Memory B cell (primary cell): Measurements from ENCODE around the gene PAM.

Experiments used
- ATAC-seq: fragments of 150-1000 bp; cut with Tn5 transposase; 2 replicates; pipeline ENCODE4 v1.10.0; 2021; ENCODE audit warnings: low read depth, mild to moderate bottlenecking, moderate library complexity
- DNase-seq, 2 donors: peaks; one replicate each; pipeline ENCODE4 v3.0.0; 2022; ENCODE audit warnings: low spot score in 2 of 2
- H3K27ac Mint-ChIP-seq: one replicate; pipeline ENCODE4 v1.8.0; 2022; ENCODE audit warnings: mild to moderate bottlenecking, moderate library complexity, mixed read lengths
- H3K27me3 Mint-ChIP-seq: one replicate; pipeline ENCODE4 v1.8.0; 2022; ENCODE audit warnings: mixed read lengths
- H3K36me3 Mint-ChIP-seq: one replicate; pipeline ENCODE4 v1.8.0; 2022; ENCODE audit warnings: mild to moderate bottlenecking, mixed read lengths
- H3K4me1 Mint-ChIP-seq: one replicate; pipeline ENCODE4 v1.8.0; 2022; ENCODE audit warnings: mixed read lengths
- H3K4me3 Mint-ChIP-seq: one replicate; pipeline ENCODE4 v1.8.0; 2022; ENCODE audit warnings: mild to moderate bottlenecking, moderate library complexity, mixed read lengths
- H3K9me3 Mint-ChIP-seq: one replicate; pipeline ENCODE4 v1.8.0; 2022; ENCODE audit warnings: mixed read lengths

Gene PAM

DNA sequence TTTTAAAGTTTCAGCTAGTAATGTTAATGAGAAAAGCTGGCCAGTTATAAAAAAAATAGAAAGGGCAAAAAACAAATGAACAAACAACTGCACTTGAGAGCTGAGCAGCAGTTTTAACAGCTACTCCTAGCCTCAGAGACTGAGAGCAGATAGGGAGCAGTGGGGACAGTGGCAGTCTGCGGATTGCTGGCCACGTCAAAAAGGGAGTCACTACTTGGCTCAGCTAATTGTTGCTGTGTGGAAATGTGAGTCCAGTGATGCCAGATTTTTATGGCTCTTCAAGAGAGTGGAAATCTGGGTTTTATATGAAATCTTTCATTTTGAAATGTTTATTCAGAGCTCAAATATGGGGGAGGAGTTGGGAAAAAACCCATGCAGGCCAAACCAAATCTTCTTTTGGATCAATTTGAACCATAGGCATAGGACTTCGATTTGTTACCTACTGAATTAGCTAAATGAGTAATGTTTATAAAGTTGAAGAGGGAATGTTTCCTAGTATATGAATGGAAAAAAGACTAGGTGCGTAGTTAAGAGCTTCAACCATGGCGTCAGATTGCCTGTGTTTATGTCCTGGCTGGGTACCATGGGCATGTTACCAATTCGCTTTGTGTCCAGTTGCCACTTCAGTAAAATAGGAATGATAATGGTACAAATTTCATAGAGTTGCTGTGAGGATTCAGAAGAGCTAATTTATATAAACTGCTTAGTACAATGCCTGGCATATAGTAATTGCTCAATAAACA is 102.1 kb downstream of the PAM start:
- Mint-ChIP-seq H3K9me3 (no peaks in the 10 kb centered on the region), H3K27ac (no peak overlapping the region), H3K36me3 (no peaks in the 10 kb centered on the region), H3K4me3 (no peak overlapping the region), H3K4me1 (no peaks in the 10 kb centered on the region), H3K27me3 (no peaks in the 10 kb centered on the region)
- DNase-seq (no peak), ATAC-seq (no peak)

DNA sequence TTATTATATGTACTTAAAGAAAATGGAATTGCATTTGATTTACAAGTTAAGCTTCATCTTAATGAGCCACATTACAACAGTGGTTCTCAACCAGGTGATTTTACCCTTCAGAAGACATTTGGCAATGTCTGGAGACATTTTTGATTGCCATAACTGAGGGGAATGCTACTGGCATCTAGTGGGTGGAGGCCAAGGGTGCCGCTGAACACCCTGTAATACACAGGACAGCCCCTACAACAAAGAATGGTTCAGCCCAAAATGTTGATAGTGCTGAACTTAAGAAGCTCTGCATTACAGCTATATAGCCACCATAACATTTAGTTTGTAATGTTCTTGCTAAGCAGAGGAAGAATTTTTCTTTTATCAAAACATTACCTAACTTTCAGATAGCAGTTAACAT is 103.1 kb downstream of the PAM start:
- DNase-seq = no peak
- Mint-ChIP-seq H3K36me3 (no peaks in the 10 kb centered on the region), H3K27ac (no peak overlapping the region), H3K27me3 (no peaks in the 10 kb centered on the region), H3K4me3 (no peak overlapping the region), H3K4me1 (no peaks in the 10 kb centered on the region), H3K9me3 (no peaks in the 10 kb centered on the region)
- no peak for ATAC-seq

DNA sequence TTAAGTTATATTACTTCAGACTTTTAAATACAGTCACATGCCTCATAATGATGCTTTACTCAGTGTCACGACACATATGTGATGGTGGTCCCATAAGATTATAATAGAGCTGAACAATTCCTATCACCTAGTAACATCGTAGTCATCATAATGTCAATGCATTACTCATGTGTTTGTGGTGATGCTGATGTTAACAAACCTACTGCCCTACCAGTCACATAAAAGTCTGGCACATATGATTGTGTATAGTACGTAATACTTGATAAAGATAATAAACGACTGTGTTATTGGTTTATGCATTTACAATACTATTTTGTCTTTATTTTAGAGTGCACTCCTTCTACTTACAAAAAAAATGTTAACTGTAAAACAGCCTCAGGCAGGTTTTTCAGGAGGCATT is 103.7 kb downstream of the PAM start:
- no peaks in the 10 kb centered on the region for H3K36me3 Mint-ChIP-seq
- DNase-seq = no peak
- H3K9me3 Mint-ChIP-seq = no peaks in the 10 kb centered on the region
- ATAC-seq = no peak
- H3K4me3 Mint-ChIP-seq = no peak overlapping the region
- H3K27ac Mint-ChIP-seq = no peak overlapping the region
- no peaks in the 10 kb centered on the region for H3K4me1 Mint-ChIP-seq
- H3K27me3 Mint-ChIP-seq = no peaks in the 10 kb centered on the region

DNA sequence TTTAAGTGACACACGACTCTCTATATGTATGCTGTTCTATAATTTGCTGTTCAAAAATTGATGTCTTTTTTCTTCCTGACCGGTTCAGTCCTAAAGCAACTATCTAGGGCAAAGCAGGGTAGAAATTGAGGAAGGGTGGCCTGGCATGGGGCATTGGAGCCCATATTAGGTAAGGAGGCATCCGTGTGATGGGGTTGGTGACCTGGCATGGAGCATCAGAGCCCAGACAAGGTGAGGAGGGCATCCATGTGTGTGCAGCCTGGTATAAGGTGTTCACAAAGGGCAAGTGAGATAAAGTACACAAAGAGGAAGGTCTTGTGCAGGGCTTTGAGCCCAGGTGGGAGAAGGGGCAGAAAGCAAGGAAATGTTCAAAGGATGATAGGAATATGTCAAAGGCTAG is 104.9 kb downstream of the PAM start:
- DNase-seq (no peak), ATAC-seq (no peak)
- no peak overlapping the region for H3K27ac Mint-ChIP-seq
- H3K9me3 Mint-ChIP-seq = no peaks in the 10 kb centered on the region
- H3K4me1 Mint-ChIP-seq = no peaks in the 10 kb centered on the region
- H3K36me3 Mint-ChIP-seq = no peaks in the 10 kb centered on the region
- H3K4me3 Mint-ChIP-seq = no peak overlapping the region
- no peaks in the 10 kb centered on the region for H3K27me3 Mint-ChIP-seq

DNA sequence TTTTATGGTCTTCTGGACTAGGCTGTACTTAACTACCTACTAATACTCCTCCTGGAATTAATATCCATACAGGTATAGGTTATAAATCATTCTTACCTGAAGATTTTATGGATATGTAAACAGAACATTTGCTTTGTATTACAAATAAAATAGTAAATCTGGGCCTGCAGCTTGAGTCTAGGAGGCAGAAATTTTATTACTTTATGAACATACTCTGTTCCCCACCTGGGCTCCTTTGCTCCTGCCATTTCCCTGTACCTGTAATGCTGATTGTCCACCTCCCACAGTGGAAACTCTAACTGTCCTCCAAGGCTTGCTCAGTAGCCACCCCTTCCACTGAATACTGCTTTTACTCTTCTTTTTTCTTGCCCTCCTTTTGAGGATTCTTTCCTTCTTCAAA is 108.0 kb downstream of the PAM start:
- H3K4me3 Mint-ChIP-seq = no peak overlapping the region
- H3K27me3 Mint-ChIP-seq = peaks cover 5% of the 10 kb centered on the region
- H3K4me1 Mint-ChIP-seq = peaks cover 7% of the 10 kb centered on the region
- ATAC-seq (no peak), DNase-seq (no peak)
- no peak overlapping the region for H3K27ac Mint-ChIP-seq
- H3K9me3 Mint-ChIP-seq = no peaks in the 10 kb centered on the region
- no peaks in the 10 kb centered on the region for H3K36me3 Mint-ChIP-seq

DNA sequence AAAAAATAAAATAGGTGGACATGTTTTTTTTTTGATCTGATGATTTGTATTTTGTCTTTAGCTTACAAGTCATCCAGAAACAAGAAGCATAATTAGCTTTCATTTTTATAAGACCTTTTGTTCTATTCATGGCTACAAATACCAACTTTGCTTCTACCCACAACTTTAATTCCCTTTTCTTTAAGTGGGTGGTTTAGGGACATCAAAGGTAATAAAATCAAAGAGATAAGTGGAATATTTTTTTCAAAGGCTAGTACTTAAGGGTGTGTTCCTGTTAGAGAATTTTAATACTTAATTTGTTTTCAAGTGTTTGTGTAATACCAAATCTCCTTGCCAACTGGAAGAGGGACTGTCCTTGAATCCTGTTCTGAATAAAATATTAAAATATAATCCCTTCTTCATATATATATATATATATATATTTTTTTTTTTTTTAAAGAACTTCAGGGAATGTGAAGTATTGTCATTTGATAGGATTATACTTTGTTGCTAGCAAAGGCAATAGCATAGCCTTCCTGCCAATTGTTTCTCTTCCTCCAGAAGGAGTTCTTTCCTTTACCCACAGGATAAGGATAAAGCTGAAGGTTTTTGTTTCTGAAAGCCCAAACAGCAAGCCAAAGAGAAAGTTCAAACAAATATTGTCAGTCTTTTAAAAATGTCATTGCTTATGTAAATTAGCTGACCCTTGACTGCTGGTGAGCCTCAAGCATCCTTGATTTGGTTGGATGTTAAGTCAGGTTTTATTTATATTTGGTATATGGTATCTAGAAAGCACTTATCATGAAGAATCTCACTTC is 108.9 kb downstream of the PAM start:
- DNase-seq (no peak), ATAC-seq (no peak)
- Mint-ChIP-seq H3K27me3 (peaks cover 5% of the 10 kb centered on the region), H3K27ac (no peak overlapping the region), H3K9me3 (no peaks in the 10 kb centered on the region), H3K4me3 (no peak overlapping the region), H3K4me1 (peaks cover 7% of the 10 kb centered on the region), H3K36me3 (peaks cover under 1% of the 10 kb centered on the region)

DNA sequence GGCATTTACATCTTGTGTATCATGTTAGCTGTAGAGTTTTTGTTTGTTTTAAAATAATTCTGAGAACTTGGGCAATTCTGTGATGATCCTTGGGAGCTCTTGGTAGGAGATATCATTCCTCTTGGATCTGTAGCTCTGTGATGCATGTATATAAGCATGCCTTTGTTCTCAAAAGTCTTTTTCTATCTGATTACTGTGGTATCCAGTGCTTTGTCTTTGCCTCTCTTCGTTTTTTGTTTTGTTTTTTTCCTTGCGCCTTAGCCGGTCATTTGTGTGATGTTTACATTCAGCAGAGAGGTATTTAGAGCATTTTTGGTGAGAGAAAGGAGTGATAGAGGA is 110.0 kb downstream of the PAM start:
- Mint-ChIP-seq H3K27ac (no peak overlapping the region), H3K27me3 (peaks cover 8% of the 10 kb centered on the region), H3K4me3 (peak overlapping the region; percentile 59), H3K36me3 (peaks cover 6% of the 10 kb centered on the region), H3K4me1 (peaks cover 7% of the 10 kb centered on the region), H3K9me3 (no peaks in the 10 kb centered on the region)
- ATAC-seq = no peak
- DNase-seq = no peak

DNA sequence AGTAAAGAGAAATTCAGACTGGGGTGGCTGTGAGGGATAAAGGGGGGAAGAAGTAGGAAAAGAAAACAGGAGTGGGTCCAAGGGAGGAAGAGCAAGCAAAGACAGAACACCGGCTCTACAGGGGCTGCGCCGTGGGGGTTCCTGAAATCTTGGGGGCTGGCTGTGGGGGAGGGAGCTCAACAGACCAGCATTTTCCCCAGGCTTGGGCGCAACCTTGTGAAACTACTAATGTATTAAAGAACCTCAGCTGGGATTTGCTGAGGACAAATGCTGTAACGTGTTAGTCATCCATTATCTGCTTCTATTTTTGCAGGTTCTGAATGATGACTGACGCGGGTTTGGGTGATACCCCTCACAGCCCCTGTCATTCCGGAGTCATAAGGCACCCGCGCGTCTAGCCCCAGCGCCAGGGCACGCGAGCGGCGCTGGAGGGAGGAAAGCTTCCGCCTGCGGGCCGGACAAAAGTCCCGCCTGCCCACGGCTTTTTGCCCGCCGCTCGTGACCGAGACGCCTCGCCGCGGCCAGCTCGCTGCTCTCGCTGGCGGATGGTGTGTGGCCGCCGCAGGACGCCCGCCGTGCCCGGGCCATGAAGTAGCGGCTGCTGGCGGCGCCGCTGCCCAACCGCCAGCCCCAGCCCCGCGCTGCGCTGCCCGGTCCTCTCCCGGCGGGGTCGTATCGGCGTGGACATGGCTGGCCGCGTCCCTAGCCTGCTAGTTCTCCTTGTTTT is 110.6 kb downstream of the PAM start:
- no peaks in the 10 kb centered on the region for H3K9me3 Mint-ChIP-seq
- peaks cover 7% of the 10 kb centered on the region for H3K4me1 Mint-ChIP-seq
- H3K4me3 Mint-ChIP-seq = peak overlapping the region; percentile 75
- peaks cover 6% of the 10 kb centered on the region for H3K36me3 Mint-ChIP-seq
- DNase-seq = peak in 1 of 2 donors; percentile 15
- peak; percentile 68 for ATAC-seq
- H3K27ac Mint-ChIP-seq = no peak overlapping the region
- H3K27me3 Mint-ChIP-seq = peaks cover 8% of the 10 kb centered on the region

DNA sequence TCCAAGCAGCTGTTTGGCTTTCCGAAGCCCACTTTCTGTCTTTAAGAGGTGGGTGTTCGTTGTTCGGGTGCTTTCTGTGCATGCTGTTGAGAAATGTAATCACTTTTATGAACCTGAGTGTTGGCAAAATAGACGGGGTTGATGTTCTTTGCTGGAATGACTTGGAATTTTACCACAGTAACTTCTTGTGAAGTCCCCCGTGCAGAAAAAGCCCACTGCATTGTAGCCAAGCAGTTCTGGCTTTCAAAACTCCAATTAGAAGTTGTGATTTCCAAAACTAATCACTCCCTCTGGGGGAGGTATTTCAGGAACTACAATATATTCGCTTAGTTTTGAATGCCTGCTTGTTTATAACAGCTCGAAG is 111.1 kb downstream of the PAM start:
- Mint-ChIP-seq H3K9me3 (no peaks in the 10 kb centered on the region), H3K4me1 (peaks cover 7% of the 10 kb centered on the region), H3K27me3 (peaks cover 8% of the 10 kb centered on the region), H3K4me3 (peak overlapping the region; percentile 75), H3K36me3 (peaks cover 6% of the 10 kb centered on the region), H3K27ac (no peak overlapping the region)
- DNase-seq = no peak
- ATAC-seq = peak; percentile 24

DNA sequence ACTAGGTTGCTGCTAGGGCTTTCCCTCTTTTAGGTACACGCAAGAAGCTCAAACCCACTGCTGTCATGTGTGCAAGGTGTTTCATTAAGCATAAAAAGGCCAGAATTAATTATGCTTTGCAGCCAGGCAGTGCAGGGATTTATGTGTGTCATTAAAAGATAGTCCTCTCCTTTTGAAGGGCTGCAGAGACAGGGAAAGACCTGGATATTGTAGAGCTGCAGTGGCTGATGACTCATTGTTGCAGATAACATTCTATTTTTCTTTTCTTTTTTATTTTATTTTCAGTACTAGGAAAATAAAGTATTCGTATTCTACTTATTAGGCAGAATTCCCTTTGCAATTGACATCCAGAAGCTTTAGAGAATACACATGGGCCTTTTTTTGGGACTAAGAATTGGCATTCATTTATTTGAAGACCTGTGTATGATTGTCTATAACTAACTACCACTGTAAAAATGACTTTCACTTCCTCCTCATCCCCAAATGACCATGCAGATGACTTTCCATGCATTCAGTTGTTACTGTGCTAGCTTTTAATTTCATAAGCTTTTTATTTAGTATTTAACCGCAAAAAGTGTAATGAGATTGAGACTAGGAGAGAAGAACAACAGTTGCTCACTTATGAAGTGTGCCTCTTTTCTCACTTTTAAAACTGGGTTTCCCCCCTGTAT is 113.0 kb downstream of the PAM start:
- no peak for DNase-seq
- ATAC-seq = no peak
- peaks cover 8% of the 10 kb centered on the region for H3K27me3 Mint-ChIP-seq
- H3K4me3 Mint-ChIP-seq = no peak overlapping the region
- no peak overlapping the region for H3K27ac Mint-ChIP-seq
- peaks cover 7% of the 10 kb centered on the region for H3K4me1 Mint-ChIP-seq
- H3K36me3 Mint-ChIP-seq = peaks cover 6% of the 10 kb centered on the region
- no peaks in the 10 kb centered on the region for H3K9me3 Mint-ChIP-seq

DNA sequence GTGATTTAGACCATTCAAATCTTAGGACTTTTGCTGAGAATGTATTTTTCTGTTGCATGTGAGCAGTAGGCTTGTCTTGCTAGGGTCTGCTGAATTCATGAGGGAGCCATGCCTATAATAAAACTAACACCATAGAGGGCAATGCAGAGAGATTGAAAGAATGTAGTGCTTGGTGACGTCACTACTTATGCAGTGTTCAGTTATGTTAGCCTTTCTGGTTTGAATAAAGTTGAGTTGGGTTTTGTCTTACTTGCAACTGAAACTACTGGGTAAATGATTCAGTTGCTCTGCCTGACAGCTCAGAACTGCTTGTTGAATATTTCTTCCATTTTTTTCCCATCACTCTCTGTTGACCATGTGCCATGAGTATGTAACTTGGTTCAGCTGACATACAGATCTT is 114.1 kb downstream of the PAM start:
- Mint-ChIP-seq H3K27me3 (peaks cover 8% of the 10 kb centered on the region), H3K4me1 (peaks cover 7% of the 10 kb centered on the region), H3K4me3 (no peak overlapping the region), H3K9me3 (no peaks in the 10 kb centered on the region), H3K27ac (no peak overlapping the region), H3K36me3 (peaks cover 6% of the 10 kb centered on the region)
- DNase-seq = no peak
- ATAC-seq = no peak

DNA sequence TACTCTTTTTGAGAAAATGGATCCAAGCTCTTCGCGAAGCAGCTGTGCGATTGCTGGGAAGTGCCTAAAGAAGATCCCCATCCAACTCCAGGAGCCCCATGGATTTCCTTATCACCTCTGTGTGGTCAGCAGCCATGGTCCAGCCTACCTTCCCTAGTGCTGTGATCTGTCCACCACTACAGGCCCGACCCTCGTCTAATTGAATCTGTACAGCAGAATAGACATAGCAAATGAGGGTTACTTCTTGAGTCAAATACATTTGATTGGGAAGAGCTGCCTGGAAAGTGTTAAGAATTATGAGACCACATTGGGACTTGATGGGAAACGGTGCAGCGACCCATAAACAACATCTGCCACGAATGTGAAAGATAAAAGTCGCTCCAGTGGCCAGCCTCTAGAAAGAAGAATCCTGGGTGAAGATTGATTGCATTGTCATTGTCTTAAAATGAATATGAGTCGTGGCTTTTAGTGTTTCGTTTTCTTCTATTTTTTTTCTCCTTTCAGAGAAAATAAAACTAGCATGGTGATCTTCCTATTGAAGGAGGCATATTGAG is 118.4 kb downstream of the PAM start:
- H3K9me3 Mint-ChIP-seq = no peaks in the 10 kb centered on the region
- H3K4me1 Mint-ChIP-seq = no peaks in the 10 kb centered on the region
- H3K36me3 Mint-ChIP-seq = peaks cover 6% of the 10 kb centered on the region
- DNase-seq = no peak
- no peak overlapping the region for H3K27ac Mint-ChIP-seq
- no peak overlapping the region for H3K4me3 Mint-ChIP-seq
- H3K27me3 Mint-ChIP-seq = peaks cover 3% of the 10 kb centered on the region
- no peak for ATAC-seq

DNA sequence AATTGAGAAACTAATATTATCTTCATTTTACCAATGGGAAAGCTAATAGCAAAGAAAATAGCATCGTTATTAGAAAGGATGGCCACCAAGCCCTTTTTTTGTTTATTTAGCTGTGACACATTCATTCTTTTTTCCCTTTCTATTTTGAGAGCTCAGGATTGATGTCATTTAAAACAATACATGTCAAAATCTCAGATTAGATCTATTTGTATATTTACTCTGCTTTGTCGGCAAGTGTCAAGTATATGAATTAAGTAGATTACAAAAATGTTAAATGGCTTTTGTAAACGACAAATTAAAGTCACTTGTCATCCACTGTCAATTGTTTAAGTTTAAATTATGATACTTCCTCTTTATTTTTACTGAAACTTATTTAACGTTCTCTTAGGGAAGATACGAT is 118.9 kb downstream of the PAM start:
- Mint-ChIP-seq H3K9me3 (no peaks in the 10 kb centered on the region), H3K4me1 (no peaks in the 10 kb centered on the region), H3K27ac (no peak overlapping the region), H3K4me3 (no peak overlapping the region), H3K36me3 (peaks cover 5% of the 10 kb centered on the region), H3K27me3 (peaks cover 2% of the 10 kb centered on the region)
- DNase-seq (no peak), ATAC-seq (no peak)

DNA sequence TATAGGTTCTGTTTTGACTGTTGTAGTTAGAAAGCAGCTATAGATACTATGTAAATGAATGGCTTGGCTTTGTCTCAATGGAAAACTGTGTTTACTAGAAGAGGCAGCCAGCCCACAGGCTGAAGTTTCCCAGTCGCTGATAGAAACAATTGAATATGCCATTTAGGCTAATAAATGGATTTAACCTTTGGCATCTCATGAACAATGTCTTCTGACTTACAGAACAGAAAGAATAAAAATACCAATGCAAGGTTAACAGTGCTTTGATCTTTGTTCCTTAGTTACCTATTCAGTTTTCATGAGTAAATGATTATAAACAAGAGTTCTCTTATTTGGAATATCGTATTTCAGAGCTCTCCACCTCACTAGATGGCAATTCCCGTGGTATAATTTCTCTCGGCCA is 120.6 kb downstream of the PAM start:
- Mint-ChIP-seq H3K36me3 (no peaks in the 10 kb centered on the region), H3K27ac (no peak overlapping the region), H3K27me3 (no peaks in the 10 kb centered on the region), H3K9me3 (no peaks in the 10 kb centered on the region), H3K4me3 (no peak overlapping the region), H3K4me1 (no peaks in the 10 kb centered on the region)
- DNase-seq (no peak), ATAC-seq (no peak)
